Erythroblast (primary cell): ENCODE data around the gene EFNA3.

Source experiments
- GATA1 ChIP-seq: IDR thresholded peaks from 2 replicates; pipeline ENCODE4 v1.6.1; 2011; ENCODE audit warnings: low read depth, mild to moderate bottlenecking, control low read depth, low read length, moderate library complexity
- POLR2A ChIP-seq: IDR thresholded peaks from 2 replicates; pipeline ENCODE4 v1.6.1; 2011; ENCODE audit warnings: mild to moderate bottlenecking, low read length

DNA sequence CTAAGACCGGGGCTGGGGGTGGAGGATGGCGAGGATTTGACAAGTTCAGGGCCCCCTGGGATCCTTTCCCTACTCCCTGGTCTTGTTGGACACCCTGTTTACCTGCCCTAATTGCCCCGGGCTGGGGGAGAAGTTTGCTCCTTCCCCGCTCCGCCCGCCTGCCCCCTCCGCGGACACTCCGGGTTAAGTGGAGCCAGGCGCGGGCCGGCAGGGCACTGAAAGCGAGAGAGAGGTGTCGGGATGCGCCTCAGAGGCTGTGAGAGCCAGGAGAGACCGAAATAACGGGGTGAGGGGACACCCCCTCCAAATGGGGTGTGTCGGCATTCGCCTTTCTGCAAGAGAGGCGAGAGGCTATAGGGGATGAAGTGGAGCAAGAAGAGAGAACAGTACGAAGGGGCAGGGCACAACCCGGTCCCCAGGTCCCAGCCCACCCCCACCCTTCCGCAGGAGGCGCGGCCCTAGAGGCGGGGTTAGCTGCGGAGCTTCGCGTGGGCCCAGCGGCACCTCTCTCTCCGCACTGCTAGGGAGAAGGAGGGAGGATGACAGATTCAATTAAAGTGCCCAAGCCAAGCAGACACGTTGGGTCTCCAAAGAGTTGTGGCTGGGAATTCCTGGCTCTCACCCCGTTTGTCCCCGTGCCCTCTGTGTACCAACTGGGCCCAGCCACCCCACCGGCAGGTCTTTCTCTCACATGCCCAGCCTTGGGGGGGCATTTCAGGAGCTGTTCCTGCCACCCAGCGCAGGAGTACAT, 3.8 kb downstream of the EFNA3 start:
- no peak for TF ChIP-seq POLR2A
- TF ChIP-seq GATA1, result no peak
